ENCODE measurements around the gene CERS5. TPM values are rescaled to one million over a fixed set of nuclear protein-coding genes. Genes with fewer than 3 reads are reported as not detected.

CERS5 gene
- total RNA-seq, 1 donor from 2014 or later: 69.0 TPM

GRCh38 chr12:50145439-50145838 is 21.7 kb downstream of the CERS5 start:
- intact Hi-C loops (cut with micrococcal nuclease): no loop called here

- intact Hi-C loops (cut with micrococcal nuclease): no loop called here
Measured at GRCh38 chr12:50142993-50143392, 24.2 kb downstream of the CERS5 start.

GRCh38 chr12:50132505-50133135 is 34.5 kb downstream of the CERS5 start:
- intact Hi-C loops (cut with micrococcal nuclease): loop anchor here (1.0 to 5.0 kb wide), 2 partner anchors 43 to 180 kb away; no protein-coding TSS in a partner anchor

GRCh38 chr12:50129290-50129689 is 37.9 kb downstream of the CERS5 start:
- intact Hi-C loops (cut with micrococcal nuclease): no loop called here

GRCh38 chr12:50127546-50127945 is 39.6 kb downstream of the CERS5 start:
- intact Hi-C loops (cut with micrococcal nuclease): no loop called here

GRCh38 chr12:50123203-50123602 is 44.0 kb downstream of the CERS5 start:
- intact Hi-C loops (cut with micrococcal nuclease): no loop called here

- intact Hi-C loops (cut with micrococcal nuclease): no loop called here
Measured at GRCh38 chr12:50121641-50122040, 45.5 kb downstream of the CERS5 start.

- intact Hi-C loops (cut with micrococcal nuclease): no loop called here
Measured at GRCh38 chr12:50120953-50121352, 46.2 kb downstream of the CERS5 start.

DNA sequence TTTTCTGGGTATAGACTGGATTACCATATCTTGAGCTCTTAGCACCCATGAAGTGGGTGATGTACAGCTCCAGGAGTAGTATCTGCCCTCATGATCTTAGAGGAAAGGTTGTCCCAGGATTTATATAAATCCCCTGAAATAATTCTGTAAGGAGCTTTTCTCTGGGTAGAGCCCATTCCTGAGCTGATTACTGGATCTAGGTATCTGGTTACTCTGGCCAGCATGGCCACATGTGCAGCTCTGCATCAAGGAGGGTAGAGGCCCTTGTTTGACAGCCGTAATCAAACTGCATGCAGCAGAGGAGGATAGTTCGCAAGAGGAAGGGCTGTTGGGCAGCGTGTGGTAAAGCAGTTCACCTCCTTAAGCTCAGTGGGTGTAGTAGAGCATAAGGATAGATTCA is 46.6 kb downstream of the CERS5 start:
- intact Hi-C loops (cut with micrococcal nuclease): no loop called here

- intact Hi-C loops (cut with micrococcal nuclease): no loop called here
Measured at GRCh38 chr12:50119387-50119786, 47.8 kb downstream of the CERS5 start.

DNA sequence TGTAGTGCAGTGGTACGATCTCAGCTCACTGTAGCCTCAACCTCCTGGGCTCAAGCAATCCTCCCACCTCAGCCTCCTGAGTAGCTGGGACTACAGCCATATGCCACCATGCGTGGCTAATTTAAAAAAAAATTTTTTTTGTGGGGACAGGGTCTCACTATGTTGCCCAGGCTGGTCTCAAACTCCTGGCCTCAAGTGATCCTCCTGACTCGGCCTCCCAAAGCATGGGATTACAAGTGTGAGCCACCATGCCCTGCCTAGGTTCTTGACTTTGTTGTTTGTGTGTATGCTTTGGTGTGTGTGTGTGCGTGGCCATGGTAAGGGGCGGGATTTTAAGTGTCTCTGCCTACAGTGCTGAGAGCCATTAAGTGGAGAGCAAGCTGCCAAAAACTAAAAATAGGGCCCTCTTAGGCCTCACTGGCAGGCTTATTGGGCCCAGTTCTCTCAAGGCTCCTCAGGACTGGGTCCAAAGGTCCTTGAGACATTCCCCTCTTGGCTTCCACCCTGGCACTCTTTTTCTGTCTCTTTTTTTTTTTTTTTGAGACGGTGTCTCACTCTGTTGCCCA is 50.0 kb downstream of the CERS5 start:
- intact Hi-C loops (cut with micrococcal nuclease): no loop called here

DNA sequence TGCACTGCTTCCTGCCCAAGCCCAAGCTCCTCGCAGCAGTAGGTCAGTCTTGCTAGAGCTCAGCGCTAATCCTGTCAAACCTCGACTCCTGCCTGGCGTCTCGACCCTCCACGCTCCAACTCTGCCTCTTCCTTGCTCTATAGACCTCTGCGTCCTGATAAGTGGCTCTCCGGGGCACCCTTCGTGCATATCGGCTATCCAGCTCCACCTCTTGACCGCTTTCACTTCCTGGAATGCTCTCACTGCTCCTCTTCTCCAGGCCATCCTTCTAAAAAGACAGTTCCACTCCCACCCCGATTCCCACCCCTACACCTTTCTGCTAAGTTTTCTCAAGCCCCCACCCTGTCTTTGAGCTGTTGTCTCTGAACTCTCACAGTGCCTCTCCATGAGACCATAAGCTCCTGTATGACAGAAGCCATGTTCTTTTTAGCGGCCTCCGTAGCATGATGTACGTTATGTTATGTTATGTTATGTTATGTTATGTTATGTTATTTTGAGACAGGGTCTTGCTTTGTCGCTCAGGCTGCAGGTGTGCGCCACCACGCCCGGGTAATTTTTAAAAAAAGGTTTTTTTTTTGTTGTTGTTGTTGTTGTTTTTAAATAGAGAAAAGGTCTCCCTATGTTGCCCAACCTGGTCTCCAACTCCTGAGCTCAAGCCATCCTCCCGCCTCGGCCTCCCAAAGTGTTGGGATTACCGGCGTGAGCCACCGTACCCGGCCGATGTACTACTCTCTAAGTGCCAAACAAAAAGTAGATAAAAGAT is 54.5 kb downstream of the CERS5 start:
- intact Hi-C loops (cut with micrococcal nuclease): loop anchor here (1.0 to 5.0 kb wide), 5 partner anchors 27 to 1125 kb away; partner anchors contain the start of genes CERS5, DAZAP2, RACGAP1 and SMARCD1

DNA sequence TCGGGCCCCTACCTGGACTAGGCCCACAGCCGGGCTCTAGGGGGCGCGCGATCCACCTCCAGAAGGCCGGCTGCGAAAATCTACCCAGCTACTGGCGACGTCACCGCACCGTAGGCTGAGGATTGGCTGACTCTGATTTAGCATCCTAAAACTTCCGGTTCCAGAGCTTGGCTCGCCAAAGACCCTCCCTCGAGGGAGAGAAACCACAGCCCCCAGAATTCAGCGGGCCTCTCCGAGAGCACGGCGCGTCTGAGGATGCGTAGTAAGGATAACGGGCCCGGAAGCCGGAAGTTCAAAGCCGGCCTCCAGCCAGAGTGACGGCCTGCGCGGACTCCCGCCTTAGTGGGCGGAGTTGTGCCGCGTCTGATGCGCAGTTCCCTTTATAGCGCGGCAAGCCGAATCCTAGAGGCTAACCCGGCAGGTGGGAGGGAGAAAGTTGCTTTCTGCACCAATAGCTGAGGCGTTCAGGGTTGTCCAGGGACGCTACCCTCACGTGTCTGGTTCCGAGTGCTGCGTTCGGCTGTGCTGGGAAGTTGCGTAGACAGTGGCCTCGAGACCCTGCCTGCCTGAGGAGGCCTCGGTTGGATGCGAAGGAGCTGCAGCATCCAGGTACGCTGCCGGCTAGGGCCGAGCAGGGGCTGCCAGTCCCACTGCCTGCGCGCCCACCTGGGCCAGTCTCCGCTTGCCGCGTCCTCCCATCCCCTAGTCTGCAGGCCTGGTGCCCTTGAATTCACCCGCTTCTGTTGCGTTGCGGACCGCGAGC is 55.3 kb downstream of the CERS5 start, which contains the start of gene COX14:
COX14 (plus strand) TSS at position 544 of the 763 bp plus-strand sequence. CDS start 7,808 bp downstream, outside the sequence.
- intact Hi-C loops (cut with micrococcal nuclease): loop anchor here (1.0 to 5.0 kb wide), 6 partner anchors 27 to 1125 kb away; partner anchors contain the start of genes CERS5, DAZAP2, LARP4 and RACGAP1

DNA sequence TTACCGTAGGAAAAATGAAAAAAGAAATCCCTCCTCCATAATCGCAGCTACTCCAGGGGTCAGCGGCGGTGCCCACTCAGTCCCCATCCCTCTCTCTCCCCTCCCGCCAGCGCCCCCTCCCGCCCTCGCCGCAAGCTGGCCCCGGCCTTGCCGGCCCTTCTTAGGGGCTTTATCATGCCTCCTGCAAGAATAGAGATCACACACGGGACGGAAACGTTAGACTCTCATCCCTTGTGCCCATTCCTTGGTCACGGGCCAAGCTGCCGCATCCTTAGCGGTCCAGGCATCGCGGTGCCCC is 55.8 kb downstream of the CERS5 start:
- intact Hi-C loops (cut with micrococcal nuclease): loop anchor here (1.0 to 5.0 kb wide), 3 partner anchors 289 to 1126 kb away; partner anchors contain the start of genes DAZAP2, LARP4 and TMBIM6

DNA sequence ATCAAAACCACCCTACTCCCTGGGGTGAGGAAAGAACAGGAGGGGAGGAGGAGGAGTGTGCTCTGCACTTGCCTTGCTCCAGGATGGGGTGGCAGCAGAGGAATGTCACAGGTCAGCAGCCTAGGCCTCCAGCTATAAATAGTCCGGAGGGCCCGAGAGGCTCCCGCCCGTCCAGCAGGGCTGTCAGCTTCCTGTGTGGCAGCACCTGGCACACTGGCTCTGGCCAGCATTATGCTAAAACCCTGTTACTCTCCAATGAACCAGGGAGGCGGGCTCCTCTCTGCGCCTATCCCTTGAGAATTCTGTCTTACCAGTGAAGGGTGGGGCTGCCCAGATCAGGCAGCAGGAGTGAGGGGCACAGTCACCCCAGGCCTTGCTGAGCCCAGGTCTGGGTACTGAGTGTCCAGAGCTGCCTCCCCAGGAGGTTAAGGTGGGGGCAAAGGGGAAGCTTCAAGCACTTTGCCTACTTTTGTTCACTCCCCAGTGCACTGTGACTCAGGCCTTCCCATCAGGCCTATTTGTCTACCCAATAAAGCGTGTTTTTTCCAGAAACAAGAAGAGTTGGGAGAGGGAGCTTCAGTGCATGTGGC is 56.3 kb downstream of the CERS5 start:
- intact Hi-C loops (cut with micrococcal nuclease): loop anchor here (1.0 to 5.0 kb wide), 3 partner anchors 289 to 1126 kb away; partner anchors contain the start of genes DAZAP2, LARP4 and TMBIM6

GRCh38 chr12:50110127-50110761 is 56.9 kb downstream of the CERS5 start:
- intact Hi-C loops (cut with micrococcal nuclease): loop anchor here (5.0 kb wide), 2 partner anchors 368 to 1127 kb away; partner anchors contain the start of genes DAZAP2 and TMBIM6

DNA sequence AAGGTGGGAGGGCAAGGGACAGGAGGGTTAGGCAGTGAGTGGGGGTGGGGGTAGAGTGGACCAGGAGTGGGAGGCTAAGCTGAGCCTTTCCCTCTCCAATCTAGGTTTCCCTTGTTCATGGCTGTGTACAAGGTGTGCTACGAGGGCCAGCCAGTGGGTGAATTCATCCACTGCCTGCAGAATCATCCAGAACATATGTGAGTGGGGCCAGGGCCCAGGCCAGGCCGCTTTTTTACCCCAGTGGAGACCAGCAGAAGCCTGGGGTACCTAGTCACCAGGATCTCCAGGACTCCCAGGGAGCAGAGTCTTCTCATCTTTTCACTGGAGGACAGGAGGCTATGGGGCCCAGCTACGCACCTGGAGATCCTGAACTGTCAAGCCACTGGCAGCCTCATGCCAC is 57.9 kb downstream of the CERS5 start:
- intact Hi-C loops (cut with micrococcal nuclease): no loop called here

DNA sequence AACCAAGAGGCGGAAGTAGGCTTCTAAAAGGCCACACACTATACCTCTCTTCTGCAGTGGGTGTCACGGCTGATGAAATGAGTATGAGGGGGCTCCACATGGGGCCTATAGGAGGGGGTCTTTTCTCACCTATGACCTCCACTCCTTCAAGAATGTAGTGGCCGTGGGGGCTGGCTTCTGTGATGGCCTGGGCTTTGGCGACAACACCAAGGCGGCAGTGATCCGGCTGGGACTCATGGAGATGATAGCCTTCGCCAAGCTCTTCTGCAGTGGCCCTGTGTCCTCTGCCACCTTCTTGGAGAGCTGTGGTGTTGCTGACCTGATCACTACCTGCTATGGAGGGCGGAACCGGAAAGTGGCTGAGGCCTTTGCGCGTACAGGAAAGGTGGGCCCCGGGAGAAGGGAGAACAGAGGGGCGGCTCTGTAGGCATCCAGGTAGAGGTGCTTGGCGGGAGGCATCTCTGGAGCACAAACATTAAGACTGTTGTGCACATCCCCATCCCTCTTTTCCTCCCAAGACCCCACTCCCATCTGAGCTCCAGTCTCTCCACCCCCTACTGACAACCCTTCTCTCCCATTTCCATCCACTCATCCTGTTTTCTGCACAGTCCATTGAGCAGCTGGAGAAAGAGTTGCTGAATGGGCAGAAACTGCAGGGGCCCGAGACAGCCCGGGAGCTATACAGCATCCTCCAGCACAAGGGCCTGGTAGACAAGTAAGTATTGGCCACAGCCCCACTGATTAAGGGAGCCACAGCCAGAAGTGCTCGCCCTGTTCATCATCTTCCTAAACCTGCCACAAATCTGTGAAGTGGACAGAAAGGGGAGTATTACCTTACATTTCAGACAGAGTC is 59.5 kb downstream of the CERS5 start:
- intact Hi-C loops (cut with micrococcal nuclease): no loop called here

GRCh38 chr12:50106907-50107306 is 60.3 kb downstream of the CERS5 start:
- intact Hi-C loops (cut with micrococcal nuclease): no loop called here

Measured in T-helper 2 cell treated with Interferon-gamma antibody and Interleukin-4, amounts not matched to agents 100 ng/mL and 5 ng/mL, for 36 hours (primary cell).